OCI-LY3 (cell line): ENCODE data around the gene HDHD3.

ENCODE experiments used
- CTCF ChIP-seq: fragments of 200-600, 300-600 bp; sonication (generic); IDR thresholded peaks from 2 replicates; pipeline ENCODE4 v1.5.1; 2014; ENCODE audit warnings: antibody characterized with exemption, low read length, low read depth
- EZH2phosphoT487 ChIP-seq: fragments of 200-600 bp; shearing (Covaris generic); IDR thresholded peaks from 2 replicates; pipeline ENCODE4 v1.6.1; 2018; ENCODE audit warnings: antibody characterized with exemption, mixed run types, low read depth

- TF ChIP-seq CTCF (no peak), EZH2phosphoT487 (no peak)
Observed at GRCh38 chr9:113337714-113338113, 39.1 kb downstream of the HDHD3 start.
